HG03066 (cell line): ENCODE results near the gene FUT3.
"Not testable (repeated sequence)": the region's sequence is repeated elsewhere in the genome, so short reads cannot be mapped to it uniquely, and the experiment has no call there.

Experiments used
- ATAC-seq: cut with Tn5 transposase; IDR thresholded peaks from one replicate; pipeline ENCODE4 v1.9.1; 2021; ENCODE audit warnings: low read depth; ENCODE audit not compliant: unreplicated experiment

FUT3 gene

DNA sequence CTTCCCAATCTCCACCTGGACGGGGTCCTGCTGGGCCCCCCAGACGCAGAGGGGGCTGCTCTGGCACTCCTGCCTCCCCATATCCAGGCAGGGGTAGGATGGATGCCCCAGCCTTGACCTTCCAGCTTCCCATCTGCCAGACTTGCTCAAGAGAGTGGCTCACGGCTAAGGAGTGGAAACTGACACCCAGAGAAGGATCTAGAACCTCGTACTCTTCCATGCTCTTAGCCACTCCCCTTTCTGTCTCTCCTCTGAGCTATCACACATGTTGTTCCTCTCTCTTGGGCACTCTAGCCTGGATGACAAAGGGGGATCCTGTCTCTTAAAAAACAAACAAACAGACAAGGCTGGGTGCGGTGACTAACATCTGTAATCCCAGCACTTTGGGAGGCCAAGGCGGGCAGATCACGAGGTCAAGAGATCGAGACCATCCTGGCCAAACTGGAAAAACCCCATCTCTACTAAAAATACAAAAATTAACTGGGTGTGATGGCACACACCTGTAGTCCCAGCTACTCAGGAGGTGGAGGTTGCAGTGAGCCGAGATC, 31.2 kb upstream of the FUT3 start:
- no peak for ATAC-seq

DNA sequence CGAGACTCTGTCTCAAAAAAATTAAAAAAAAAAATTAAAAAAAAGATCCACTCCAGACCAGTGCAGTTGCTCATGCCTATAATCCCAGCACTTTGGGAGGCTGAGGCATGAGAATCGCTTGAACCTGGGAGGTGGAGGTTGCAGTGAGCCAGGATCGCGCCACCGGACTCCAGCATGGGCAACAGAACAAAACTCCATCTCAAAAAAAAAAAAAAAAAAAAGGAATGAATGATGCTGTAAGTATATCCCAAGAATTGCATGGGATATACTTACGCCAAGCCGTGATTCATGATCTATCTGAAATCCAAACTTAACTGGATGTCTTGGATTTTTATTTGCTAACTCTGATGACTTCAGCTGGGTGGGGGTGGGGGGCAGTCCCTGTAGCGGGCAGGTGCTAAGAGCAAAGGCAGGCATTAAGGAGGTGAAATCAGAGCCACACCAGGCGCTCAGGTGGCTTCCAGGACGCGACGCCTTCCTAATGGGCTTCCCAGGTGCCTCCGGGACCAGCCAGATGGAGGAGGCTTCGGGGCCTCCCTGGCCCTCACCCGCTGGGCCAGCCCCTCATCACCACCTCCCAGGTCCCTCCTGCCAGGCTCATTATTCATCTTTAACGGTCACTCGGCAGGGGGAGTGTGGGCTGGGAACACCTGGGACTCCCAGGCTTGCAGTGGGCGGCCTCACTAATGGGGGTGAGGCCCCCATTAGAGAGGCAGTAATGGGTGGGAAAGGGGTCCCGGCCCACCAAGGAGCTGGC, 30.5 kb upstream of the FUT3 start:
- no peak for ATAC-seq

DNA sequence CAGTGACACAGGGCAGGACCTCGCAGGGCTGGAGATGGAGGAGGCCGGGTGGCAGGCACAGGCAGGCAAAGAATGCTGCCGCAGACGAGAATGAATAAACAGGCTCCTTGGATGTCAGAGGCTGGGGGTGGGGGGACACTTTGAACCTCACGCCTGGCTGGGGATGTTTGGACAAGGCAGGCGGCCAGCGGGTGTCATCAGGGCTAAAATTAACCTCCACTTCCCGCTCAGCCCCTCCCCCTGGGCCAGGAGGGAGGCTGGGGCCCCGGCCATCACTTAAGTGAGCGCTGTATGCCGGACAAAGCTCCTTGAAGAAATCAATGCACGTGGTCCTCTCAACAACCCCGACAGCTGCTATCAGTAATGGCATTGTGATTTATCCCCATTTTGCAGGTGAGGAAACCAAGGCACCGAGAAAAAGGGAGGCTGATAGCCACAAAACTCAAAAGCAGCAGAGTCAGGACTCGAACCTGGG, 29.4 kb upstream of the FUT3 start:
- no peak for ATAC-seq

DNA sequence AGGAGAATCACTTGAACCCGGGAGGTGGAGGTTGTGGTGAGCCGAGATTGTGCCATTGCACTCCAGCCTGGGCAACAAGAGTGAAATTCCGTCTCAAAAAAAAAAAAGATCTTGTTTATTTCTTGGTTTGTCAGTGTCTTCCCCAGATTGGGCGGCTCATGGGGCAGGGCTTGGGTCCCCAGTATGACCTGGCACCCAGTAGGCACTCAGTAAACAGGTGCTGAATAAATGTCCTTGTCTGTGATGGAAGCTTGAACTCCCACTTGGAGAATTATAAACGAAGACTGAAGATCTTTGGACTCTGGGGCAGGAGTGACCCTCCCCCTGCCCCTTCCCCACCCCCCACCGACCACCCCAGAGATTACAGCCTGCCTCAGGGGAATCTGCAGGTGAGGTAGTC, 28.9 kb upstream of the FUT3 start:
- ATAC-seq = no peak

DNA sequence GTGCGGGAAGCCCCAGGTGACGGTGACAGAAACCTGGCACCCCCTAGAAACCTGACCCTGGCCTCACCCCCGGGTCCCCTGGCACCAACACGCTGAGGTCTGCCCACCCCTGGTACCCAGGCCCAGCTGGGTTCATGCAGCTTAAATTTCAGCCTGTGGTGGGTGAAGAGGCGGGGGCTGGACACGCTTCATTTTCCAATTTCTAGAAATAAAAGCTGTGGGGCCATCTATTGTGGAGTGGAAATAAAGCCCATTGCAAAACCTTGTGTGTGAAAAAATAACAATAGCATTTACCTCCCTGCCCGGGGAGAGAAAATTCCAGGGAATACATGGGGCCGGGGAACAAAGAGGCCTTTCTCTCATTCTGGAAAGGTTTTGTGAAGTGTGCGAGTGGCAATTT, 26.6 kb upstream of the FUT3 start:
- ATAC-seq = no peak

DNA sequence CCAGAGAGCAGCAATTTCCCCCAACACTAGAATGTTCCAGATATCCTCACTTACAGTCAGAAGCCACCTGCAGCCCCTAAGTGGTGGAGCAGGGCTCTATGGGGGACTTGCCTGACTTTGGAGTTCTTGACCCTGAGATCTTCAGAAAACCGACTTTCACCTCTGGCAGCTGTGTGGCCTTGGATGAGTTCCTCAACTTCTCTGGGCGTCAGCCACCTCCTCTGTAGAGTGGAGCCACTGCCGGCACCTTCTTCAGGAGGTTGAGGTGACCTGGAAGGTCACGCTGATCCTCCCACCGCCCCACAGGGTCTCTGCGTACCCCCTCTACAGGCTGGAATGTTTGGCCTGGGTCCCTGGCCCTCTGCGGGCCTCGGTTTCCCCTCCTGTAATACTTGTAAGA, 26.2 kb upstream of the FUT3 start:
- ATAC-seq = no peak

DNA sequence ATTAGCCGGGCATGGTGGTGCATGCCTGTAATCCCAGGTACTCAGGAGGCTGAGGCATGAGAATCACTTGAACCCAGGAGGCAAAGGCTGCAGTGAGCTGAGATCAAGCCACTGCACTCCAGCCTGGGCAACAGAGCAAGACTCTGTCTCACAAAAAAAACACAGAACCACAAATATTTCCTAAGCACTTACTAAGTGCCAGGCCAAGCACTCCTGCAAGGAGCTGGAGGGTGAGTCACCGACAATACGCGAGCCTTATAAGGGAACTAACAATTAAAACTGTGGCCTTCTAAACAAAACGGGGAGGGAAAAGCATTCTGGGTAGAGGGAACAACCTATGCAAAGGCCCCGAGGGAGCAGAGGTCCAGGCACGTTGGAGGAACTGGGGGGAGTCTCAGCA, 23.2 kb upstream of the FUT3 start:
- ATAC-seq = not testable (repeated sequence)

DNA sequence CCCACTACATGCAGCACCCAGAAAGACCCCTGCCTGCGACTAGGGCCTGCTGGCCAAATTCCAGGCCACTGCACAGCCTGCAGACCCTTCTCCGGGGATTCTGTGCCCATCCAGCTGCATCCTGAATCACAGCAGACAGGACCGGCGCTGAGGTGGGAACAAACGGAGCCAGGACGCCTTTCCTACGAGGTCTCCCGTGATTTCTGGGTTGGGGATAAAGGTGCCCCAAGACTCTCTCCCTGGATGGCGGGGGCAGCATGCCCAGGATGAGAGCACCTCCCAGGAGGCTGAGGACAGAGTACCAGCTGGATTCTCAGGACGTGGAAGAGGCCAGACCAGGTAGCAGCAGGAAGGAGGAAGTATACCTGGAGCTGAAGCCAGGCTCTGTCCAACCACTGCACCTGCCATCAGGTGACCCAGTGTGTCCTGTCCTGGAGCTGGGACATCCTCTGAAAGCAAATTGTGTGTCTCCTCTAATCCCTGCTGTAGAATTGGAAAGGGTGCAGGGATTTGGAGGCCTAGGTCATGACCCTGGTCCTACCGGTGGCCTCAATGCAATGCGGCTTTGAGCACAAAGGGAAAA, 22.5 kb upstream of the FUT3 start:
- ATAC-seq = no peak

DNA sequence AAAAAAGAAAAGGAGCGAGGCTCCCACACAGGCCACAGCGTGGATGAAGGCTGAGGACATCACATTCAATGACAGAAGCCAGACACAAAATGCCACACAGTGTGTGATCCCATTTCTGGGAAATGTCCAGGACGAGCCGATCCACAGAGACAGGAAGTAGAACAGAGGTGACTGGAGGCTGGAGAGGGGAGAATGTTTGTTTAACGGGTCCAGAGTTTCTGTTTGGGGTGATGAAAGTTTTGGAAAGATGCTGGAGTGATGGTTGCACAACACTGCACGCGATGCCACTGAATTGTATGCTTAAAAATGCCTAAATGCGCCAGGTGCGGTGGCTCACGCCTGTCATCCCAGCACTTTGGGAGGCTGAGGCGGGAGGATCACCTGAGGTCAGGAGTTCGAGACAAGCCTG, 19.7 kb upstream of the FUT3 start:
- ATAC-seq = no peak

DNA sequence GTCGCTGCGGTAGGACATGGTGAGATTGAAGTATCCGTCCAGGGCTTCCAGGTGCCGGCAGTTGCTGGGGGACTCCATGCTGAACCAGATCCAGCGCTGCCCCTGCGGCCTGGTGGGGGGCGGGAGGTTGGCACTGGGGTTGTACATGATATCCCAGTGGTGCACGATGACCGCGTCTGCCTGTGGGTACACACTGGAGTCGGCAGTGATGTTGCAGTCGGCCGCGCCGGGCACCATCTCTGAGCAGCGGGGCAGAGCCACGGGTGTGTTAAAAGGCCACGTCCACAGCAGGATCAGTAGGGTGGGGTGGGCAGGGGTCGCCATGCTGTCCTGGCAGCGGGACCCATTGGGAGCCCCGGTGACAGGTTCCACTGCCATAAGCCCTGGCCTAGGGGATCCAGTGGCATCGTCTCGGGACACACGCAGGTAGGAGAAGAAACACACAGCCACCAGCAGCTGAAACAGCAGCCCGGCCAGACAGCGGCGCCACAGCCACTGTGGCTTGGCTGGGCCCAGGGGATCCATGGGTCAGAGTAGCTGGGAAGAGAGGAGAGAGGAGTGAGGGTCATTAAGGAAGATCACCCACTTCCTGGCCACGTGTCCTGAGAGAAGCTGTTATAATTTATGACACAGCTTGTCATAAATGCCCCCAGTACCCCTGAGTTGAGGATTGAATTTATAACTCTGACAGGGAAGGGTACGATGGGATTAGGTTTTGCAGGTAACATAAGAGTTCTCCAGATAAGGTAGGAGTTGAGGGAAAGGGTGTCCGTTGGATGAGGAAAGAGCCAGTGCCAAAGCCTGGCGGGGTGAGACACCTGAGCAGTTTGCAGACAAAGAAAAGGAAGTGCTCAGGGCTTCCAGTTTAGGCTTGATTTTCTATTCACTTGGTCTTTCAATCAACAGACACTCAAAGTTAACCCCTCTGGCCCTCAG, 16.2 kb upstream of the FUT3 start:
- no peak for ATAC-seq

DNA sequence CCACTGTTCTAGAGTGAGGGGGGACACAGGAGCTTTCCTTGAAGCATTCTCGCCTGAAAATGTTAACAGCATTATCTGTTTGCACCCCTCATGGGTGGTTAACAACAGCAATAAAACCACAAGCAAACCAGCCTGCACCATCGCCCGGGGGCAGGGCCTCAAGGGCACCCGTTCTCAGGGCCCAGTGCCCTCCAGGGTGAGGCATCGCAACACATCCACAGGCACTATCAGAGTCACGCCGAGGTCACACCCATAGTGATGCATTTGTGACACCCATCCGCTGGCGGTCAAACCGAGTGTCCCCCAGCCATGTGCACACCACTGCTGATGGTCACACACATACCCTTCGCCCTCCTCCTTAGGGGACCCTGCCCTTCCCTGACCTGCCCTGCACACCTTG, 14.5 kb upstream of the FUT3 start:
- no peak for ATAC-seq

DNA sequence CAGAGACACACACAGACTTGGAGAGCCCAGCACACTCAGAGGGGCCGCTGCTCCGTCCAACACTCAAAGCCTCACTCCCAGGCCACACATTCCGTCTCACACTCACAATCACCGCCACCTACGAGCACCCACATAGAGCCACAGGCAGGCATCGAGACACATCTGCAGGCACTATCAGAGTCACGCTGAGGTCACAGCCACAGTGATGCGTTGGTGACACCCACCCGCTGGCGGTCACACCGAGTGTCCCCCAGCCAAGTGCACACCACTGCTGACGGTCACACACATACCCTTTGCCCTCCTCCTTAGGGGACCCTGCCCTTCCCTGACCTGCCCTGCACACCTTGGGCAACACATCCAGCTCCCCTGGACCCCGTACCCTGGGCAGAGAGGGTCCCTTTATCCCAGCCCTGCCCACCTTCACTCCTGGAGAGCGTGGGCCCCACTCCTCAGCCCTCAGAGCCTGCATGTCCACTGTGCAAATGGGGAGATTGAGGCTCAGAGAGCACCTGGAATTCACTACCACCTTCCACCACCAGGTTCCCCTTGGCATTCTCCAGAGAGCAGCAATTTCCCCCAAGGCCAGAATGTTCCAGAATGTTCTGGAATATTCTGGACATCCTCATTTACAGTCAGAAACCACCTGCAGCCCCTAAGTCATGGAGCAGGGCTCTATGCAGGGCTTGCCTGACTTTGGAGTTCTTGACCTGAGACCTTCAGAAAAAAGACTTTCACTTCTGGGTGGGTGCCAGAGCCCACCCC, 13.7 kb upstream of the FUT3 start:
- no peak for ATAC-seq

DNA sequence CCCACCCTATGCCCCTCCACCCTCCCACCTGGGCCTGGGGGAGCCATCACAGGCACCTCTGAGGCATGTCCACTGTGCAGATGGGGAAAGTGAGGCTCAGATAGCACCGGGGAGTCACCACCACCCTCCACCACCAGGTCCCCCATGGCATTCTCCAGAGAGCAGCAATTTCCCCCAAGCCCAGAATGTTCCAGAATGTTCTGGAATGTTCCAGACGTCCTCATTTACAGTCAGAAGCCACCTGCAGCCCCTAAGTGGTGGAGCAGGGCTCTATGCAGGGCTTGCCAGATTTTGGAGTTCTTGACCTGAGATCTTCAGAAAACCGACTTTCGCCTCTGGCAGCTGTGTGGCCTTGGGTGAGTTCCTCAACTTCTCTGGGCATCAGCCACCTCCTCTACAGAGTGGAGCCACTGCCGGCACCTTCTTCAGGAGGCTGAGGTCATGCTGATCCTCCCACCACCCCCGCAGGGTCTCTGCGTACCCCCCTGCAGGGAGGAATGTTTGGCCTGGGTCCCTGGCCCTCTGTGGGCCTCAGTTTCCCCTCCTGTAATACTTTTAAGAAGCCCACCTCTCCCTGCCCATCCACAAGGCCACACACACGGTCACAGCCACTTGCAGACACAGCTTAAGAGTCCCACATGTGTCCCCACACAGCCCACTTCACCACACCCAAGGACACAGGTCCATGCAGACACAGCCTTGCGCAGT, 12.9 kb upstream of the FUT3 start:
- ATAC-seq = no peak

DNA sequence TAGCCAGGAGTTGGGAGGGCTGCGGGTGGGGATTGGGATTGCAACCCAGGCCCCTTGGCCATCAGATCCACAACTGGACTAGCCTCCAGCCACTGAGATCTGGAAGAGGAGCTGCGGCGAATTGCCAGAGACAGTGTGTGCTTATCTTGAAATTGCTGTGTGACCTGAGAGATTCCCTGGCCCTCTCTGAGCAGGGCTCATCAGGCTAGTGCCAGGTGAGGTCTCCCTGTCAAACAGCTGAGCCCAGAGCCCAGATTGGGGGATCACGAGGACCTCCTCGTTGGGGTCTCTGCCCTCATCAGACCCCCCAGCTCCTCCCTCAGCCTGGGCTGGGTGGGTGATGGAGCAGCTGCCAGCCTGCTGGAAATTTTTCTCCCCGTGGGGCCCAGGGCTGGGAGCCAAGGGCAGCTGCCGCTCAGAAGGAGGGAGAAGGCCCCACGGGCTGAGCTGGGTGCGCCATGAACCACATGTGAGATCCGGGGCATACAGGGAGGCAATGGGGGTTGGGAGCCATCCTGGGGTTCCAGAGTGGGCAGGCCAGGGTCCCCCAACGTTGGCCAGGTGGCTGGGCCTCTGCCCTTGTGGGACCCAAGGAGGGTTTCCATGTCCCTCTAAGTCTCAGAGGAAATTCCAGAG, 11.9 kb upstream of the FUT3 start:
- no peak for ATAC-seq

DNA sequence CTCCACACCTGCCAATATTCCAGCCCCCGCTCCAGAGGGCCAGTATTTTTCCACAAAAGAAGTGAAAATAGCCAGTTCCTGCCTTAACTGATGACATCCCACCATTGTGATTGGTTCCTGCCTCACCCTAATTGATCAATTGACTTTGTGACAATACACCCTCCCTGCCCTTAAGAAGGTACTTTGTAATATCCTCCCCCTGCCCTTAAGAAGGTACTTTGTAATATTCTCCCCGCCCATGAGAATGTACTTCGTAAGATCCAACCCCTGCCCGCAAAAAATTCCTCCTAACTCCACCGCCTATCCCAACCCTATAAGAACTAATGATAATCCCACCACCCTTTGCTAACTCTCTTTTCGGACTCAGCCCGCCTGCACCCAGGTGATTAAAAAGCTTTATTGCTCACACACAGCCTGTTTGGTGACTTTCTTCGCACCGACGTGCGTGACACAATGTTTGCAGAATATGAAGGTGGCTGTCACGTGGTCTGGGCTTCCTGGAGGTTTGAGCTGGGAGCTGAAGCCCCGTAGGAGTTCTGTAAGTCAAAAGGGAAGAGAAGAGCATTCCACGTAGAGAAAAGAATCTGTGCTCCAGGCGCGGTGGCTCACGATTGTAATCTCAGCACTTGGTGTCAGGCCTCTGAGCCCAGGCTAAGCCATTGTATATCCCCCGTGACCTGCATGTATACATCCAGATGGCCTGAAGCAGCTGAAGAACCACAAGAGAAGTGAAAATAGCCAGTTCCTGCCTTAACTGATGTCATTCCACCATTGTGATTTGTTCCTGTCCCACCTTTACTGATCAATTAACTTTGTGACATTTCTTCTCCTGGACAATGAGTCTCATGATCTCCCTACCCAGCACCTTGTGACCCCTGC, 6.2 kb upstream of the FUT3 start:
- no peak for ATAC-seq

DNA sequence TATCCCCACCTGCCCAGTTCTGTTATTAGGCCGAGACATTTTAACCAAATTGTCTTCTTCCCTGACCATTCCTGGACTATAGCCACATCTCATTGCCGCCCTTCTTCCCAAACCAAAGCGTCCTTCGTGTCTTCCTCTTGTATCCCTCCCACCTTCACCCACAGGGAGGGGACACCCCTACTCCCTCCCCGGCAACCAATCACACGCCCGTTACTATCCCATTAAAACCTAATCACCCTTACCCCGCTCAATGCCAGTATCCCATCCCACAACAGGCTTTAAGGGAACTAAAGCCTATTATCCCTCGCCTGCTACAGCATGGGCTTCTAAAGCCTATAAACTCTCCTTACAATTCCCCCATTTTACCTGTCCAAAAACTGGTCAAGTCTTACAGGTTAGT, 3.9 kb upstream of the FUT3 start:
- not testable (repeated sequence) for ATAC-seq

DNA sequence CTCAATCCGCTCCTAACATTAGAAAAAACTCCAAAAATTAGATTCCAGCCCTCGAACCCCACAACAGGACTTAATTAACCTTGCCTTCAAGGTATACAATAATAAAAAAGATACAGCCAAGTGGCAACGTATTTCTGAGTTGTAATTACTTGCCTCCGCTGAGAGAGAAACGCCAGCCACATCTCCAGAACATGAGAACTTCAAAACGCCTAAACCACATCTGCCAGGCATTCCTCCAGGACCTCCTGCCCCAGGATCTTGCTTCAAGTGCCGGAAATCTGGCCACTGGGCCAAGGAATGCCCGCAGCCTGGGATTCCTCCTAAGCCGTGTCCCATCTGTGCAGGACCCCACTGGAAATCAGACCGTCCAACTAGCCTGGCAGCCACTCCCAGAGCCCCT, 2.9 kb upstream of the FUT3 start:
- not testable (repeated sequence) for ATAC-seq

DNA sequence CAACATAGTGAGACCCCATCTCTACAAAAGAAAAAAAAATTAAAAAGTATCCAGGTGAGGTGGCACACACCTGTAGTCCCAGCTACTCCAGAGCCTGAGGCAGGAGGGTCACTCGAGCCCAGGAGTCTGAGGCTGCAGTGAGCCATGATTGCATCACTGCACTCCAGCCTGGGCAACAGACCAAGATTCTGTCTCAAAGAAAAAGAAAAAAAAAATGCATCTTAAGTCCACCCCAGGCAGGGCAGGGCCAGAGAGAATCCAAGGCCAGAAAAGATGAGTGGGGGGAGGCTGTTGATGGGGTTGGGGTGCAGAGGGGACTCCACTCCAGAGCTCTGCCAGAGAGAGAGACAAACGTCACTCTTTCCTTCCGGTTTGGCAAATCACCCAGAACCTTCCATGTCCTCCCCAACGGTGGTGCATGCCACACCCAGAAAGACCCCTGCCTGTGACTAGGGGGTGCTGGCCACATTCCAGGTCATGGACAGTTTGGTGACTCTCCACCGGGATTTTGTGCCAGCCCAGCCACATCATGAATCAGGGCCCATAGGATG, 431 bp downstream of the FUT3 start:
- ATAC-seq = no peak
